ENCODE results near the gene VTI1A.

GRCh38 chr10:112827086-112827485 is 380.1 kb downstream of the VTI1A start:
- TF ChIP-seq POLR2AphosphoS5 (IDR thresholded peaks at IDR 0.05; ENCODE audit: low read depth, low read length) (no peak), REST (IDR thresholded peaks at IDR 0.05; ENCODE audit: low read depth, low read length) (no peak), CTCF (IDR thresholded peaks at IDR 0.05) (no peak), FOSL2 (IDR thresholded peaks at IDR 0.05; ENCODE audit: borderline replicate concordance, low read depth) (no peak), RXRA (IDR thresholded peaks at IDR 0.05; ENCODE audit: borderline replicate concordance, low read depth) (no peak), SIN3A (IDR thresholded peaks at IDR 0.05; ENCODE audit: borderline replicate concordance, low read depth, low read length) (no peak), MEF2A (IDR thresholded peaks at IDR 0.05; ENCODE audit: borderline replicate concordance, low read depth) (no peak), NRF1 (IDR thresholded peaks at IDR 0.05; ENCODE audit: low read depth, low read length) (no peak), SMC3 (IDR thresholded peaks at IDR 0.05; ENCODE audit: low read depth, low read length) (no peak), CHD2 (IDR thresholded peaks at IDR 0.05; ENCODE audit: low read length, partially characterized antibody) (no peak), RCOR1 (IDR thresholded peaks at IDR 0.05; ENCODE audit: low read length) (no peak), YY1 (IDR thresholded peaks at IDR 0.05; ENCODE audit: low read depth) (no peak), EP300 (IDR thresholded peaks at IDR 0.05; ENCODE audit: borderline replicate concordance in 1 of 2, low read depth in 1 of 2, low read length in 1 of 2) (no peak), TAF1 (IDR thresholded peaks at IDR 0.05; ENCODE audit: borderline replicate concordance, low read depth, low read length) (no peak)
